ENCODE measurements around the gene NUPR1.
A peak's percentile ranks its signal among the peaks of the same experiment; 100 is the strongest.

The NUPR1 gene

DNA sequence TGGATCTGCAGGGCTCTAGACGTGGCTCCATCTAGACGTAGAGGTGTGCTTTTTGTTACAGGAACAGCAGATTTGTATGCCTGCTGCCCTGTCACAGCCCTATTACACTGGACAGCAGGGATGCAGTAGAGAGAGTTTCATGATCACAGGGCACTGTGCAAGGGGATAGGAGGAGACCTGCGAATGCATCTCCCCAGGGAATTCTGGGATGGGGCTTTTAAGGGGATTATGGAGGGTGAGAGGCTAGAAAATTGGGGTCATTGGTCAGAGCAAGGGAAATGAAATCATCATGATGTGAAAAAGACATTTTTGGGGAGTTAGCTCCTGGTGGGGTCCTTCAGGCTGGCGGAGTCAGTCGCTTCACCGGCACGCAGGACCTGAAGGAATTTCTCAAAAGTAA is 3.9 kb upstream of the NUPR1 start:
- DNase-seq (ENCODE audit: extremely low read depth, low read depth), result no peak
- TF ChIP-seq, protein P1, sequence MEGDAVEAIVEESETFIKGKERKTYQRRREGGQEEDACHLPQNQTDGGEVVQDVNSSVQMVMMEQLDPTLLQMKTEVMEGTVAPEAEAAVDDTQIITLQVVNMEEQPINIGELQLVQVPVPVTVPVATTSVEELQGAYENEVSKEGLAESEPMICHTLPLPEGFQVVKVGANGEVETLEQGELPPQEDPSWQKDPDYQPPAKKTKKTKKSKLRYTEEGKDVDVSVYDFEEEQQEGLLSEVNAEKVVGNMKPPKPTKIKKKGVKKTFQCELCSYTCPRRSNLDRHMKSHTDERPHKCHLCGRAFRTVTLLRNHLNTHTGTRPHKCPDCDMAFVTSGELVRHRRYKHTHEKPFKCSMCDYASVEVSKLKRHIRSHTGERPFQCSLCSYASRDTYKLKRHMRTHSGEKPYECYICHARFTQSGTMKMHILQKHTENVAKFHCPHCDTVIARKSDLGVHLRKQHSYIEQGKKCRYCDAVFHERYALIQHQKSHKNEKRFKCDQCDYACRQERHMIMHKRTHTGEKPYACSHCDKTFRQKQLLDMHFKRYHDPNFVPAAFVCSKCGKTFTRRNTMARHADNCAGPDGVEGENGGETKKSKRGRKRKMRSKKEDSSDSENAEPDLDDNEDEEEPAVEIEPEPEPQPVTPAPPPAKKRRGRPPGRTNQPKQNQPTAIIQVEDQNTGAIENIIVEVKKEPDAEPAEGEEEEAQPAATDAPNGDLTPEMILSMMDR (IDR thresholded peaks at IDR 0.05; ENCODE audit: low read depth, low read length), result no peak

GRCh38 chr16:28540346-28540745 is 1.6 kb upstream of the NUPR1 start:
- DNase-seq (ENCODE audit: extremely low read depth, low read depth), result no peak
- TF ChIP-seq, protein P1 (IDR thresholded peaks at IDR 0.05; ENCODE audit: low read depth, low read length), result no peak

- no peak for DNase-seq (ENCODE audit: extremely low read depth, low read depth)
- TF ChIP-seq, protein P1 (IDR thresholded peaks at IDR 0.05; ENCODE audit: low read depth, low read length), result no peak
Measured at GRCh38 chr16:28537964-28538732, 626 bp downstream of the NUPR1 start.

DNA sequence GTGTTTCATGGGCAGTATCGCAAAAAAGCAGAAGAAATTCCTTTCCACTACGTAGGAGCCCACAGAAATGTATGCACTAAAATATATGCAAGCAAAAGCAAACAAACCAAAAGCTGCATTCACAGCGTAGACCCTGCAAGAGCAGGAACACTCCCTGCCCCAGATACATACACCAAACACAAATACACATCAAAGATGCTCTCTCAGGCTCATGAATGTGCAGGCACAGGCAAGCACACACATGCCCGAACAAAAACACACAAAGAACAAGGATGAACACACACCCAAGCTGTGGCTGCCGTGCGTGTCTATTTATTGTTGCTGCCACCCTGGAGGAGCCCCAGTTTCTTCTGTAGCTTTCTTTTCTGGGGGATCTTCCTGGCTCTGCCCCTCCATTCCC is 1.7 kb downstream of the NUPR1 start:
- no peak for DNase-seq (ENCODE audit: extremely low read depth, low read depth)
- TF ChIP-seq, protein P1 (IDR thresholded peaks at IDR 0.05; ENCODE audit: low read depth, low read length), result no peak

DNA sequence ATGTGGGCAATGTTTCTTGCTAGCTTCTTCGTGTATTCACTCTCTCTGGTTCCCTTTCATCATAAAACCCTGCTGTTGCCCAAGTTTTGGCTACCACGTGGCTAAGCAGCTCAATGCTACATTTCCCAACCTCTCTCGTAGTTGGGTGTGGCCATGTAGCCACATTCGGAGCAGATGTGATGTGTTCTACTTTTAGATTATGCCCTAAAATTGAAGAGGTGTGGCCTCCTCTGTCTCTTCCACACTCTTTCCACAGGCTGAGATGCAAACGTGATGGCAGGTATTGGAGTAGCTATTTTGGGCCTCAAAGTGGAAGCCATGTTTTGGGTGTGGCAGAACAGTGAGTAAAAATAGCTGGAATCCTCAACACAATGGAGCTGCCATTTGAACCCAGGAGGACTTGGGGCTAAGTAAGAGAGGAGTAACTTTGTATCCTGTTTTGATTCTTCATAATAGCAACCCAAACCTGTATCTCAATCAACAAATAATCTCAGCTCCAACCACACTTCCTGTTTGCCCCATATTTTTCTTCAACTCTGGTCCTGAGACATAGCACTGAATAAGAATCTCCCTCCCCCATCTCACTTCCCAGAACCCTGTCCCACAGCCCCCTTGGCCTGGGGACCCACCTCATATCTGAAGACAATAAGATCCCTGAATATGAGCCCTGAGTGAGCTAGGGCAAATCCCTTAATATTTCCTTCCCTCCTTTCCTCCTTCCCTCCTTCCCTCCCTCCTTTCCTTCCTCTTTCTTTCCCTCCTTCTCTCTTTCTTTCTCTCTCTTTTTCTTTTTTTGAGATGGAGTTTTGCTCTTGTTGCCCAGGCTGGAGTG is 4.0 kb downstream of the NUPR1 start:
- TF ChIP-seq, protein P1 (IDR thresholded peaks at IDR 0.05; ENCODE audit: low read depth, low read length), result no peak
- DNase-seq (ENCODE audit: extremely low read depth, low read depth), result peak; percentile 55

GRCh38 chr16:28532940-28533647 is 5.7 kb downstream of the NUPR1 start:
- TF ChIP-seq, protein P1 (IDR thresholded peaks at IDR 0.05; ENCODE audit: low read depth, low read length), result no peak
- no peak for DNase-seq (ENCODE audit: extremely low read depth, low read depth)

All from AG09319 (cell line).